ENCODE data around the gene PDK2.

GRCh38 chr17:50144845-50145531 is 49.8 kb downstream of the PDK2 start:
- TF ChIP-seq CTCF (IDR thresholded peaks at IDR 0.05 in 4 of 5, conservative IDR thresholded peaks at IDR 0.05 in 1 of 5) (no peak), POLR2A (IDR thresholded peaks at IDR 0.05) (no peak)
